Kidney epithelial cell (primary cell): ENCODE measurements around the gene LGALS9. TPM values are rescaled to one million over a fixed set of nuclear protein-coding genes. Genes with fewer than 3 reads are reported as not detected.
"Not testable (repeated sequence)": the region's sequence is repeated elsewhere in the genome, so short reads cannot be mapped to it uniquely, and the experiment has no call there.

Experiments used
- DNase-seq: peaks from one replicate; pipeline ENCODE4 v3.0.0-alpha.2; 2010; ENCODE audit warnings: low read depth
- H3K27me3 ChIP-seq: 2 replicates; pipeline ENCODE4 v1.6.0; 2011; ENCODE audit warnings: low read length; ENCODE audit not compliant: control insufficient read depth, insufficient read depth
- H3K36me3 ChIP-seq: 2 replicates; pipeline ENCODE4 v1.5.1; 2011; ENCODE audit warnings: low read length; ENCODE audit not compliant: control insufficient read depth, insufficient read depth
- H3K4me3 ChIP-seq: 2 replicates; pipeline ENCODE4 v1.5.1; 2011; ENCODE audit warnings: low read depth, mild to moderate bottlenecking, control low read depth, low read length
- total RNA-seq: library from RNA; depleted of rRNA; stranded (reverse); fragments of >200 nt; gene quantifications from 2 replicates; pipeline ENCODE4 v1.2.3, GENCODE V29; 2015
- TF ChIP-seq, protein P1 (sequence below): IDR thresholded peaks from 2 replicates; pipeline ENCODE4 v1.5.1; 2011; ENCODE audit warnings: mild to moderate bottlenecking, moderate library complexity, low read length, control low read depth, inconsistent platforms; ENCODE audit not compliant: insufficient read depth, poor library complexity, severe bottlenecking

Gene LGALS9
- total RNA-seq, 1 donor from 2014 or later, result 3.4 TPM

DNA sequence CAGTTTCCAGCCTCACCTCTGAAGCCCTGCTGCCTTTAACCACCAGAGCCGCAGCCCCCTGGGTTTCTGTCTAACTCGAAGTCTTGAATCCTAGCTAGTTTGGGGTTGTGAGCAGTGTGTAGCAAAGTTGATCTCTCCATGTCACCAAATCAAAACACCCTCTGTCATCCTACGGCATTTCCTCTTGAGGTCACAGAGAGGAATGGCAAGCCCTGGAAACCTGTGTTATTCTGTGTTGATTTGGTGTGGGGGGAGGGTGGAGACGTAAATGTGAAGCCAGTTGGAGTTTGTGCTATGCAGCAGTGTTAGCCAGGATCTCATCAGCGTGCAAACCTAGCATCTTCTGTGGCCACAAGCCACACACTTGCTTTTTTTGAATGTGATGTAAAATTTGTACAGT lies 5.1 kb upstream of the LGALS9 start:
- DNase-seq, result no peak
- H3K4me3 ChIP-seq, result no peak overlapping the region
- no peaks in the 10 kb centered on the region for H3K27me3 ChIP-seq
- H3K36me3 ChIP-seq, result peaks cover 1% of the 10 kb centered on the region
- TF ChIP-seq, protein P1, sequence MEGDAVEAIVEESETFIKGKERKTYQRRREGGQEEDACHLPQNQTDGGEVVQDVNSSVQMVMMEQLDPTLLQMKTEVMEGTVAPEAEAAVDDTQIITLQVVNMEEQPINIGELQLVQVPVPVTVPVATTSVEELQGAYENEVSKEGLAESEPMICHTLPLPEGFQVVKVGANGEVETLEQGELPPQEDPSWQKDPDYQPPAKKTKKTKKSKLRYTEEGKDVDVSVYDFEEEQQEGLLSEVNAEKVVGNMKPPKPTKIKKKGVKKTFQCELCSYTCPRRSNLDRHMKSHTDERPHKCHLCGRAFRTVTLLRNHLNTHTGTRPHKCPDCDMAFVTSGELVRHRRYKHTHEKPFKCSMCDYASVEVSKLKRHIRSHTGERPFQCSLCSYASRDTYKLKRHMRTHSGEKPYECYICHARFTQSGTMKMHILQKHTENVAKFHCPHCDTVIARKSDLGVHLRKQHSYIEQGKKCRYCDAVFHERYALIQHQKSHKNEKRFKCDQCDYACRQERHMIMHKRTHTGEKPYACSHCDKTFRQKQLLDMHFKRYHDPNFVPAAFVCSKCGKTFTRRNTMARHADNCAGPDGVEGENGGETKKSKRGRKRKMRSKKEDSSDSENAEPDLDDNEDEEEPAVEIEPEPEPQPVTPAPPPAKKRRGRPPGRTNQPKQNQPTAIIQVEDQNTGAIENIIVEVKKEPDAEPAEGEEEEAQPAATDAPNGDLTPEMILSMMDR, result no peak

DNA sequence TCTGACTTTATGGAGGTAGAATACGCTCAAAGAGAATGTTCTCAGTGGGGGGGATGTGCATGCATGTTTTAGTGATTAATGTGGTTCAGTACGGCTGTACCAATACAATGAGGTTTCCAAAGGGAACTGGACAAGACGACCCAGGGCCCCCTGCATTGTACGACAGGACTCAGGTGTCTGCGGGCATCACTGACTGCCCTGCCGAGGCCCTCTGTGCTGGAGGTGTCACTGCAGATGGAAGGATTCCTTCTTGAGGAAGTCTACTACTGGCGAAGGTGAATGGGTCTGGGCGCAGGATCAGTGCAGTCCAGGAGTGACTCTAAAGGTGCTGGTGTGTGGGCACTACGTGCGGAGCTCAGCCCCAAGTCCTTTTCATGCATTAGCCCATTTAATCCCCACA lies 3.5 kb upstream of the LGALS9 start:
- H3K27me3 ChIP-seq, result no peaks in the 10 kb centered on the region
- peaks cover 1% of the 10 kb centered on the region for H3K36me3 ChIP-seq
- DNase-seq, result no peak
- no peak overlapping the region for H3K4me3 ChIP-seq
- TF ChIP-seq, protein P1, result no peak

DNA sequence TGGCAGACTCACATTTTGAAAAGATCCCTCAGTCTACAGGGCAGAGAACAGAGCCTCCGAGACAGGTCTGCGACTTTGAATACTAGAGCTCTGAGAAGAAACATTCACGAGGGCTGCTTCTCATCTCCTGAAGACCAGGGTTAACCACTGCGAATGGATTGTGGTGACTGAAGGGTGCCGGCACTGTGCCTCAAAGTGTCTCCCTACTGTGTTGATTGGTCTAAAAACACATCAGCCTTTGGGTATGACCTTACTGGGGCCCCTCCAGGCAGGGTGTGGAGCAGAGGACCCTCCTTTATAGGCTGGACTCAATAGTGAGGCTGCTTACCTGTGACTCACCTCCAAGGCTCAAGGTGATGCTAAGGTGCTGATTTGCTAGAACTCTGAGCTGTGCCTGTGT lies 2.6 kb upstream of the LGALS9 start:
- TF ChIP-seq, protein P1, result no peak
- DNase-seq, result no peak
- H3K4me3 ChIP-seq, result no peak overlapping the region
- no peaks in the 10 kb centered on the region for H3K36me3 ChIP-seq
- no peaks in the 10 kb centered on the region for H3K27me3 ChIP-seq

DNA sequence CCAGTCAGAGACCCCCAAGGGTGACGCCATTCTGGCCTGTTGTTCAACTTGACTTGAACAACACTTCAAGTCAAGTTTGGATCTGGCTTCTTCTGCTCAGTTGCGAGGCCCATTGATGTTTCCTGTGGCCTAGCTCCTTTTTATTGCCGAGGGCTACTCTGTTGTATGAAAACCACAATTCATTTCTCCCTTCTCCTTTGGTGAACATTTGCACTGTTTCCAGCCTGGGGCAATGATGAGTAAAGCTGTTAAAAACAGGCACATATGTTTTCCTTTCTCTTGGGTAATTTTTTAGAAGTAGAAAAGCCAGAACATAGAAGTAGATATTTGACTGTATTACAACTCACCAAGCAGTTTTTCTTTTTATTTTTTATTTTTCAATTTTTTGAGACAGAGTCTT lies 1.7 kb upstream of the LGALS9 start:
- H3K36me3 ChIP-seq, H3K27me3 ChIP-seq, DNase-seq, H3K4me3 ChIP-seq: not testable (repeated sequence)

DNA sequence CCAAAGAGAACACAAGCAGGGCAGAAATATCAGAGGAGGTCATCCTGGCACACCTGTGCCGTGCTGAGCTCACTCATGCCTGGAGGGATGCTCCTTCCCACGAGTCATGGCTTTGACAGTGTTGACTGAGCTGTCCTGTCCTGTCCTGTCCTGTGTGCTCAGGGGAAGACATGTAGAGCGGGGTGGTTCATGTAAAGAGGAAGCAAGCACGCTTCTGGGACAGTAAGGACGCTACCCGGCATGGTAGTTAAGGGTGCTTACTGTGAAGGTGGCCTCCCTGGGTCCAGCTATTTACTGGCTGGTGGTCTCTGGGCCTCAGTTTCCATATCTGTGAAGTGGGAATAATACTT lies 398 bp downstream of the LGALS9 start:
- DNase-seq, result no peak
- no peaks in the 10 kb centered on the region for H3K27me3 ChIP-seq
- no peaks in the 10 kb centered on the region for H3K36me3 ChIP-seq
- TF ChIP-seq, protein P1, result no peak
- H3K4me3 ChIP-seq, result no peak overlapping the region

DNA sequence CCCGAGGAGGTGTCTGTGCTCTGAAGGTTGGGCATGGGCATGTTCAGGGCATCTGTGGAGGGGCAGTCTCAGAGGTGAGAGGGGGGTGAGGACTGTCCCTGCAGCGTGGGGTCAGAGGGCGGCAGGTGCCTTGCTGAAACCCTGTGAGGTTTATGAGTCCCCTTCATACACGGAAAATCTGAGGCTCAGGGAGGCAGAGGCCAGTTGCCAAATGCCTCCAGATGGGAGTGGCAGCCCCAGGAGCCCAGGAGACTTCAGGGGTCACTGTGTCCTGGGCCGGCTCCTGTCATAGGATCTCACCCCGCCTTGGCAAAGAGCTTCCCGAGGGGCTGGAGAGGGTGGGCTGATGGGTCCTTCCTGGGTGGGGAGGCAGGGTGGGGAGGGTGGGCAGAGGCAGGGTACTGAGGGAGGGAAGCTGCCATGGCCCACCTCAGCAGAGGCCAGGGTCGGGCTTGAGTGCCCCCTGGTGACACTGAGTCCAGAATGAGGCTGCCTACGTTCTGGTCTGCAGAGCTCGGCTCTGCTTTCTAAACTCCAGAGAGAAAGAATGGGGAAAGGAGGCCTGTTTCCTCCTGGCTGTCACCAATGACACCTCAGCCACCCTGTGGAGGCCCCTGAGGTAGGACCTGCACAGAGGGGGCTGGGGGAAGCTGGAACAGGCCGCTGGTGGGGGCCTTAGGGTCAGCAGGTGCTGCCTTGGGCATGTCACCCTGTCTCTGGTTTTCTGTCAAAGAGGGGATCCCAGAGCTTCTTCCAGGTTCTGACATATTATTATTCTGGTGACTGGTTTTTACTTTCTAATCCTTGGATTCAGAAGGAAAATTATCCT lies 1.1 kb downstream of the LGALS9 start:
- Histone ChIP-seq H3K4me3 (no peak overlapping the region), H3K36me3 (no peaks in the 10 kb centered on the region), H3K27me3 (no peaks in the 10 kb centered on the region)
- TF ChIP-seq, protein P1, result no peak
- DNase-seq, result no peak

DNA sequence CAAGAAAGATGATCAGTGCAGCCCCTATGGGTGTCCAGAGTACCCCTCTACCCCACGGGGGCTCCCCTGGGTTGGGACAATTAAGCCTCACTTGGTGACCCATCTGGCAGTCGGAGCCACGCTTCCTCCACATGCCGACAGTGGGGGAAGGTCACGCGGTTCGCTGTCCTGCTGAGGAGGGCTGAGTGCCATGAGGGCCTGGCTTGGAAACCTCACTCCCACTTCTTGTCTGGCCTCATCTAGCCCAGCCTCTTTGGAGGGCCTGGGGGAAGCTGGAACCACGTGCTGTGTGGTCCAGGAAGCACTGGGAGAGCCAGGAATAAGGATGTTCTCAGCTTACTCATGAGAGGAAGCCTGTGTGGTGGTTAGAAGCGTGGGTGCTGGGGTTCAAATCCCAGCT lies 1.8 kb downstream of the LGALS9 start:
- not testable (repeated sequence) for H3K4me3 ChIP-seq, H3K27me3 ChIP-seq, DNase-seq, H3K36me3 ChIP-seq
